ENCODE data around the gene MTMR6.

MTMR6 gene

GRCh38 chr13:25196971-25197370, 90.3 kb downstream of the MTMR6 start:
- TF ChIP-seq SIN3A (IDR thresholded peaks at IDR 0.05; ENCODE audit: borderline replicate concordance, insufficient read depth, low read length) (no peak), TAF1 (IDR thresholded peaks at IDR 0.05; ENCODE audit: borderline replicate concordance, insufficient read depth, low read length) (no peak)
